Sigmoid colon (tissue), 7 donors: ENCODE measurements around the gene OXA1L. TPM values are rescaled to one million over a fixed set of nuclear protein-coding genes. Genes with fewer than 3 reads are reported as not detected.
"Not testable (repeated sequence)": the region's sequence is repeated elsewhere in the genome, so short reads cannot be mapped to it uniquely, and the experiment has no call there.

Experiments
- DNase-seq: peaks from one replicate; pipeline ENCODE4 v3.0.0-alpha.2; 2019
- H3K27ac ChIP-seq, 4 donors: fragments of 200-600 bp; sonication (generic); one replicate each; pipeline ENCODE4 v1.5.1; 2016 to 2019; ENCODE audit warnings: mild to moderate bottlenecking in 1 of 4
- H3K27me3 ChIP-seq, 3 donors: fragments of 200-600 bp; sonication (generic); one replicate each; pipeline ENCODE4 v1.5.1; 2019; ENCODE audit warnings: mild to moderate bottlenecking in 1 of 3
- H3K36me3 ChIP-seq, 4 donors: fragments of 200-600 bp; sonication (generic); one replicate each; pipeline ENCODE4 v1.5.1; 2016 to 2019
- H3K4me1 ChIP-seq, 4 donors: fragments of 200-600 bp; sonication (generic); one replicate each; pipeline ENCODE4 v1.5.1; 2017 to 2019
- H3K4me3 ChIP-seq, 4 donors: fragments of 200-600 bp; sonication (generic); one replicate each; pipeline ENCODE4 v1.5.1; 2017 to 2019; ENCODE audit warnings: mild to moderate bottlenecking in 2 of 4, moderate library complexity in 1 of 4
- H3K9me3 ChIP-seq, 4 donors: fragments of 200-600 bp in 3 of 4; sonication (generic) in 3 of 4; one replicate each; pipeline versions ENCODE4 v1.5.1 to v1.6.1; 2013 to 2019
- CTCF ChIP-seq, 4 experiments: fragments of 450-650 bp in 3 of 4; fragments of 200-600 bp in 1 of 4; IDR thresholded peaks; one replicate each; pipeline ENCODE4 v1.5.1; 2016 to 2019; ENCODE audit warnings: antibody characterized with exemption in 4 of 4, mild to moderate bottlenecking in 3 of 4, moderate library complexity in 2 of 4
- EP300 ChIP-seq, 4 donors: sonication (generic); formaldehyde crosslinking; IDR thresholded peaks; one replicate each; pipeline ENCODE4 v1.6.1; 2017; ENCODE audit warnings: antibody characterized with exemption in 4 of 4
- POLR2A ChIP-seq, 2 donors: fragments of 450-650 bp; IDR thresholded peaks; one replicate each; pipeline ENCODE4 v1.6.1; 2016; ENCODE audit warnings: antibody characterized with exemption in 2 of 2, mild to moderate bottlenecking in 2 of 2, moderate library complexity in 2 of 2
- POLR2AphosphoS5 ChIP-seq, 4 donors: sonication (generic); formaldehyde crosslinking; IDR thresholded peaks; one replicate each; pipeline ENCODE4 v1.6.1; 2017; ENCODE audit warnings: antibody characterized with exemption in 4 of 4
- WGBS, 2 donors: extraction: QIAGEN DNeasy Blood & Tissue Kit; methylation state at CpG; one replicate each; pipeline ENCODE4 v1.1.7; 2013; 5-methylcytosine and 5-hydroxymethylcytosine counted together
- intact Hi-C: fragments of 100-400 bp; cut with DNase I; formaldehyde crosslinking; loops from one replicate; pipeline ENCODE4 v1.15.1; 2023
- polyA plus RNA-seq, 3 donors: library from polyadenylated mRNA; stranded (reverse); fragments of 200-250 nt; gene quantifications; one replicate each; pipeline ENCODE4 v1.2.3, GENCODE V29; 2013
- total RNA-seq, 4 donors: library from RNA; depleted of rRNA; stranded (reverse); fragments of >200 nt; gene quantifications; one replicate each; pipeline ENCODE4 v1.1.0, GENCODE V29; 2016
- donor health status: healthy with polysubstance abuse.
- donor health status: Bipolar disorder and iron deficiency.
- donor health status: healthy.

Gene OXA1L
- total and polyA plus RNA-seq, 7 donors: 85.1 to 113 (median 97.8) TPM

- no peak for TF ChIP-seq CTCF (IDR thresholded peaks at IDR 0.05)
- no peak for TF ChIP-seq POLR2AphosphoS5 (IDR thresholded peaks at IDR 0.05)
- TF ChIP-seq POLR2A (IDR thresholded peaks at IDR 0.05): no peak
- TF ChIP-seq EP300 (IDR thresholded peaks at IDR 0.05): no peak
- Histone ChIP-seq H3K27ac (no peak overlapping the region), H3K4me3 (no peak overlapping the region), H3K9me3 (no peaks in the 10 kb centered on the region), H3K36me3 (no peaks in the 10 kb centered on the region), H3K27me3 (no peaks in the 10 kb centered on the region), H3K4me1 (no peaks in the 10 kb centered on the region)
- WGBS, 2 donors: 80 to 92% methylated on average over 10 of the region's 10 CpGs
- intact Hi-C loops: no loop called here
- no peak for DNase-seq
Measured at GRCh38 chr14:22800346-22800745, 33.9 kb downstream of the OXA1L start.

GRCh38 chr14:22801716-22802115, 35.2 kb downstream of the OXA1L start:
- TF ChIP-seq POLR2AphosphoS5 (IDR thresholded peaks at IDR 0.05) (no peak), POLR2A (IDR thresholded peaks at IDR 0.05) (no peak), CTCF (IDR thresholded peaks at IDR 0.05) (no peak), EP300 (IDR thresholded peaks at IDR 0.05) (no peak)
- no peak overlapping the region for H3K27ac ChIP-seq
- H3K36me3 ChIP-seq: no peaks in the 10 kb centered on the region
- H3K27me3 ChIP-seq: no peaks in the 10 kb centered on the region
- H3K4me1 ChIP-seq: no peaks in the 10 kb centered on the region
- H3K4me3 ChIP-seq: no peak overlapping the region
- H3K9me3 ChIP-seq: no peaks in the 10 kb centered on the region
- DNase-seq: no peak
- WGBS, 2 donors: 84 to 88% methylated on average over 8 of the region's 8 CpGs
- intact Hi-C loops: no loop called here

- Histone ChIP-seq H3K36me3 (no peaks in the 10 kb centered on the region), H3K27me3 (no peaks in the 10 kb centered on the region), H3K9me3 (no peaks in the 10 kb centered on the region), H3K4me1 (no peaks in the 10 kb centered on the region), H3K27ac (no peak overlapping the region), H3K4me3 (no peak overlapping the region)
- TF ChIP-seq POLR2A (IDR thresholded peaks at IDR 0.05): no peak
- 79 to 86% methylated on average over 12 of the region's 12 CpGs for WGBS, 2 donors
- DNase-seq: no peak
- intact Hi-C loops: no loop called here
Measured at GRCh38 chr14:22802860-22803686, 36.6 kb downstream of the OXA1L start.

GRCh38 chr14:22803687-22803974, 37.1 kb downstream of the OXA1L start:
- TF ChIP-seq CTCF (IDR thresholded peaks at IDR 0.05): no peak
- no peak for TF ChIP-seq EP300 (IDR thresholded peaks at IDR 0.05)
- no peak for TF ChIP-seq POLR2A (IDR thresholded peaks at IDR 0.05)
- no peak for TF ChIP-seq POLR2AphosphoS5 (IDR thresholded peaks at IDR 0.05)
- whole genome bisulfite sequencing, 2 donors: 77 to 82% methylated on average over 3 of the region's 3 CpGs
- no peak for DNase-seq

GRCh38 chr14:22805235-22805634, 38.7 kb downstream of the OXA1L start:
- not testable (repeated sequence) for H3K27me3 ChIP-seq, H3K4me1 ChIP-seq
- 85 to 86% methylated on average over 4 of the region's 4 CpGs for WGBS, 2 donors

More at GRCh38 chr14:22803687-22803974, 37.1 kb downstream of the OXA1L start:
- no peaks in the 10 kb centered on the region for H3K27me3 ChIP-seq
- H3K27ac ChIP-seq: no peak overlapping the region
- no peaks in the 10 kb centered on the region for H3K9me3 ChIP-seq
- H3K4me3 ChIP-seq: no peak overlapping the region
- H3K36me3 ChIP-seq: no peaks in the 10 kb centered on the region
- intact Hi-C loops: no loop called here
- no peaks in the 10 kb centered on the region for H3K4me1 ChIP-seq

More at GRCh38 chr14:22805235-22805634, 38.7 kb downstream of the OXA1L start:
- H3K4me3 ChIP-seq, H3K9me3 ChIP-seq, H3K36me3 ChIP-seq, H3K27ac ChIP-seq, DNase-seq, intact Hi-C loops: not testable (repeated sequence)
